GM13977 (cell line): Measurements from ENCODE around the gene FAM149A.
A peak's percentile ranks its signal among the peaks of the same experiment; 100 is the strongest.

Experiments used
- DNase-seq: peaks from one replicate; pipeline ENCODE4 v3.0.0; 2012; ENCODE audit warnings: low spot score
- in situ Hi-C: fragments of 300-500 bp; cut with MboI; formaldehyde crosslinking; loops from one replicate; pipeline ENCODE4 v1.12.0; 2022; ENCODE audit warnings: low sequenced_read_pairs, low pct_unique_long_range_greater_than_20kb, mixed read lengths, inconsistent platforms; ENCODE audit not compliant: unreplicated experiment
- TF ChIP-seq, protein P1 (sequence below): IDR thresholded peaks from 2 replicates; pipeline ENCODE4 v1.5.1; 2012; ENCODE audit warnings: mild to moderate bottlenecking, control low read depth; ENCODE audit not compliant: insufficient read depth; ENCODE audit errors: extremely low read depth, missing control alignments

The FAM149A gene

DNA sequence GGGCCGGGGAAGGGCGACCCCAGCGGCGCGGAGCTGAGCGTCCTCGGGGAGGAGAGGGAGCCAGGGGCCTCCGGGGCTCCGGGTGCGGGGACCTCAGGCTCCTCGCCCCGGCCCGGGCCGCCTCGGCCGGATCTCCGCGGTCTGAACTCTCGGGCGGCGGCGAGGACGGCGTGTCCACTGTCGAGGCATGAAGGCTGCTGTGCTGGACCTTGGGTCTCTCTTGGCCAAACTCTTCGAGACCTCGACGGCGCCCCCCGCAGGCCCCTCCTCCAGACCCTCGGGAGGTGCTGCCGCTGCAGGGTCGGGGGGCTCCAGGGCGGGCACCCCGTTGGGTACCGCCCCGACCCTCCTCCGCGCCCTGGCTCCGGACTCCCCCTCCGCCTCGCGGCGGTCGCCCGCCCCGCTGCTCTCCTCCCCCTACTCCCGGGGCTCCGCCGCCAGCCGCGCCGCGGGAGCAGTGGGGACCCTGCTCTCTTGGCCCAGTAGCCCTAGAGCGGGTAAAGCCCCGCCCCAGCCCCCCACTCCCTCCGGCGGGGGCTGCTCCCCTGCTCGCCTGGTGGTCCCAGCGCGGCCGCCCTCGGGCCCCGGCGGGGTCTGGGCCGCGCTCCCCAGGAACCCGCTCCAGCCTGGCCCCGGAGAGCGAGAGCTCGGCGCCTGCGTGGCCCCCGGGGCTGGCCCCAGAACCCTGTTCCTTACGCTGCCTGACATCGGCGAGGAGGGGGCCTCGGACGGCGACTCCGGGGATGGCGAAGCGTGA is 564 bp downstream of the FAM149A start:
- in situ Hi-C loops: no loop called here
- TF ChIP-seq, protein P1, sequence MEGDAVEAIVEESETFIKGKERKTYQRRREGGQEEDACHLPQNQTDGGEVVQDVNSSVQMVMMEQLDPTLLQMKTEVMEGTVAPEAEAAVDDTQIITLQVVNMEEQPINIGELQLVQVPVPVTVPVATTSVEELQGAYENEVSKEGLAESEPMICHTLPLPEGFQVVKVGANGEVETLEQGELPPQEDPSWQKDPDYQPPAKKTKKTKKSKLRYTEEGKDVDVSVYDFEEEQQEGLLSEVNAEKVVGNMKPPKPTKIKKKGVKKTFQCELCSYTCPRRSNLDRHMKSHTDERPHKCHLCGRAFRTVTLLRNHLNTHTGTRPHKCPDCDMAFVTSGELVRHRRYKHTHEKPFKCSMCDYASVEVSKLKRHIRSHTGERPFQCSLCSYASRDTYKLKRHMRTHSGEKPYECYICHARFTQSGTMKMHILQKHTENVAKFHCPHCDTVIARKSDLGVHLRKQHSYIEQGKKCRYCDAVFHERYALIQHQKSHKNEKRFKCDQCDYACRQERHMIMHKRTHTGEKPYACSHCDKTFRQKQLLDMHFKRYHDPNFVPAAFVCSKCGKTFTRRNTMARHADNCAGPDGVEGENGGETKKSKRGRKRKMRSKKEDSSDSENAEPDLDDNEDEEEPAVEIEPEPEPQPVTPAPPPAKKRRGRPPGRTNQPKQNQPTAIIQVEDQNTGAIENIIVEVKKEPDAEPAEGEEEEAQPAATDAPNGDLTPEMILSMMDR: no peak
- DNase-seq: peak; percentile 37

DNA sequence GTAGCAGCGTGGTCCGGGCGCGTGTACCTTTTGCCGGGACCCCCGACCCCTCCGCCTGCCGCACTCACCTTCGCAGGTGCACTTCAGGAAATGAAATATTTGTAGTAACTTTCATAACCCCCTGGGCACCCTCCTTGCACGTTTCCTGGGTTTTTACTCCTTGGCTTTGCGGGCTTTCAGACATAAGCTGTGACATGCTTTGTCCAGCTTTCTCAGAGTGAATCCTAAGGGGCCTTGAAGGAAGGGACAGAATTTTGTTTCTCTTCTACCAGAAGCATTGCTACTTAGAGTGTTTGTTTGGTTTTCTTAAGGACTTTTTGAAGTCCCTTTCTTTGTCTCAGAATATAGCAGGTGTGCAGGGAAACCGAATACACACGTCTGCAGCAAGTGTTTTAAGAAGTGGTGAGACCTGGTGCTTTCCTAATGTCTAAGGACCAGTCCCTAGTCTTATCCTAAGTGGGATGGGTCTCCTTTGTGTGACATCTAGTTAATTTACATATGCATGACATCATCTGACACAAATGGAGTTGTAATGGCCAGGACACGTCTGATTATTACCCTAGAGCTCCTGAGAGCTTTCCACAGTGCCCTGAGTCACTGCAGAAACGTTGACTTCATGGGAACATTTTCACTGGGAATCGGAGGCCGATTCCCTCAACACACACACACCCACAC is 1.3 kb downstream of the FAM149A start:
- no peak for DNase-seq
- TF ChIP-seq, protein P1: no peak
- in situ Hi-C loops: no loop called here

DNA sequence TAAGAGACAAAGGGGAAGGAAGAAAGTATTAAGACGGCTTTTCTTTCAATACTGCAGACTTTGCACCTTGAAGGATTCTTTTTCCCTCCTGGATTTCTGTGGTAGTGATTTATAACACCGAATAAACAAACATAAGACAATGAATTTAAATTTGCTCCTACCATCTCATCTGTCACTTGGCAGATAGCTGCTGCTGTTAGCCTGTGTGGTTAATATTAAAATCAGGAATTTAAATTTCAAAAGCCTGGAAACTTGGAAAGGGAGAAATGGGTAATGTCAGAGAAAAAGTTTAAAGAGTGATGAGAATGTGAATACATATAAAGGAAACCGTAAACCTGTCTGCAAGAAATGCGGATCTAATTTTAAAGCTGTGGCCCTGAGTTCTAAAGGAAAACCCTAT is 3.4 kb downstream of the FAM149A start:
- DNase-seq: no peak
- TF ChIP-seq, protein P1: no peak
- in situ Hi-C loops: no loop called here

DNA sequence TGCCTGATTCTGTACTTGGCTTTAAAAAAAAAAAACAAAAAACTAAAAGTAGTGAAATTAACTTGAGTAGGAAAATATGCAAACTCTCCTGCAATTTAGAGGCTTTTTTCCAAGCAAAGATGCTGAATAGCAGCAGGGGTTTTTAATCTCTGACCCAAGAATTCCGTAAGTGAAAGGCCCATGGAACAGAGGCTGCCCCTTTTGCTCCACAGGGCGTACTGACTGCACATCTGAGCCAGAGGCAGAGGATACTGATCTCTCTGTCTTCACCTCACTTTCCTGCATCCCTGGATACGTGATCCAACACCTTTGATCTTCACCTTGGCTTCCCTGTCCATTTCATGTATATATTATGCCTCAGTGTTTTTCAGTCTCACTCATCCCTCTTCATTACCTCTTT is 3.9 kb downstream of the FAM149A start:
- DNase-seq: no peak
- in situ Hi-C loops: no loop called here
- TF ChIP-seq, protein P1: no peak

DNA sequence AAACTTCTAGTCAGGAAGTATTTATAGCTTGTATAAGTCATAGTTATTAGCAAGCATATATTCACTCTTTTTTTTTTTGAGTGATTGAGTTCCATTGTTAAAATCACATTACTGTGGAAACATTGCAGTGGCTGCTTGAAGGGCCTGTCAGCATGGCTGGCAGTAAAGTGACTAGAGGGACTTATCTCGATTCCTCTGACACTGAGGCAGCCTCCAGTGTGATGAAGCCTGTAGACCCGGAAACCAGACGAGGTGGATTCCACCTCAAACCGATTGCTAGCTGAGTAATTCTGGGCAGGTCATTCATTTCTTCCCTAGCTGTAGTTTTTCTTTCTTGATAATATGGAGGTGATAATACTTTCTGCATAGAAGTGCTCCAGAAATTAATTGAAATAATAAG is 4.7 kb downstream of the FAM149A start:
- in situ Hi-C loops: no loop called here
- no peak for DNase-seq
- TF ChIP-seq, protein P1: no peak

DNA sequence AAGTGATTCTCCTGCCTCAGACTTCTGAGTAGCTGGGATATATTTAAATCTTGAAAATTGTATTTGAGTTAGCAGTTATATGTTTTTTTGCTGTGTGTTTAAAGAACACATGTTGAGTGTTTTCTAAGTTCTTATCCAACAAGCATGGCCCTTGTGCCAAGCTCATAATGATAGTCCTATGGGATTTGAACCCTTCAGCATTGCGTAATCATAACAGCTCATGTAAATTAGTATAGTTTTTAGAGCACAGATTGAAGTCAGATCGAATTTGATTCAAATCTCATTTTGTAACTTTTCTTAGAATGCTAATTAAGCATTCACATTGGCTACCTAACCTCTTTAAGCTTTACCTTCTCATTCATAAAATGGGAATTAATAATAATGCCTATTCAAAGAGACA is 12.2 kb downstream of the FAM149A start:
- TF ChIP-seq, protein P1: no peak
- in situ Hi-C loops: no loop called here
- no peak for DNase-seq
